Activated T-cell treated with anti-CD3 and anti-CD28 coated beads for 4 hours (primary cell): Measurements from ENCODE around the gene ZCCHC24.

Source experiments
- DNase-seq: peaks from one replicate; pipeline ENCODE4 v3.0.0-alpha.2; 2020

Gene ZCCHC24

GRCh38 chr10:79430936-79431335 is 14.5 kb downstream of the ZCCHC24 start:
- DNase-seq = no peak

DNA sequence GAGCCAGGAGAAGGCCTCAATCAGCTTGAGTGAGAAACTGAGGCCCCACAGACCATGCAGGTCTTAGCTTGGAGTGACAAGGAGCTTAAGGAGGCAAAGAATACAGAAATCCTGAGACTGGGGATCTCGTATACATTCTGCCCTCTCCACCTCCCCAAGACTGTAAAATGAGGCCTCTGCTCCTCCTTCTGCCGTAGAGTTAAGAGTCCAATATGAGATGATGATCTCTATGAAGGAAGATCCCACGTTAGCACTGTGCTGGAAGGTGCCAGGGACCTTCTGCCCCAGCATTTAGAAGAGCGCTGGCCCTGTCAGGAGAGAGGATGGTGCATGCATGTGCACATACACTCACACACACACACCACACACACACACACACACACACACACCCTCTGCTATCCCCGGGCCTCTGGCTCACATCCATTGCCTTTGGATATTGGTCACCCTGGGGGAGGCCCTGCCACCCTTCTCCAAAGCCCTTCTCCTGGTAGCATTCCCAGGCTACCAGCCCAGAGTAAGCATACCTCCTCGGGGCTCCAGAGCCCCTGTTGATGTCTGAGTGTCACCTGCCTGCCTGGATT is 15.0 kb downstream of the ZCCHC24 start:
- no peak for DNase-seq

DNA sequence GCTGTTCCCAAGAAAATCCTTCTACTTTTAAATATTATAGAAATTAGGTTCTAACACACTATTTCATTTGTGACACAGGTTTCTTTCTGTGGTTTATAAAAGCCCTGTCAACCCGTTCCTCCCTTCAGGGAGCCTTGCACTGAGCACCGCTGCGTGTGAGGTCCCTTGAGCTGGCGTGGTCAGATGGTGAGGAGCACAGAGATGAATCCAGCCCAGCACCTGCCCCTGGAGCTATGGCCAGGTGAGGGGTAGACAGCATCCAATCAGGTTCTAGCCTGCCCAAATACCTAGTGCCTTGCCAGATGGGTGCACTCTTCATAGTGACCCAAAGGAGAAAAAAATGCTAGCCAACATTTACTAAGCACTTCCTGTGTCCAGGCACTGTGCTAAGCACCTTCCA is 15.7 kb downstream of the ZCCHC24 start:
- DNase-seq = no peak

DNA sequence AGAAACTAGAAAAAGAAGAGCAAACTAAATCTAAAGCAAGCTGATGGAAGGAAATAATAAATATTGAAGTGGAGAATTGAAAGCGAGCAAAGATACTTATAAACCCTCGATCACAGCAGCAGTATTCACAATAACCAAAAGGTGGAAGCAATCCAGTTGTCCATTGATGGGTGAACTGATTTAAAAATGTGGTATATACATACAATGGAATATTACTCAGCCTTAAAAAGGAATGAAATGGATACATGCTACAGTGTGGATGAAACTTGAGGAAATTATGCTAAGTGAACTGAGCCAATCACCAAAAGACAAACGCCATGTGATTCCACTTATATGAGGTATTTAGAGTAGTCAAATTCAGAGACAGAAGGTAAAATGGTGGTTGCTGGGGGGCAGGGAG is 17.5 kb downstream of the ZCCHC24 start:
- no peak for DNase-seq

DNA sequence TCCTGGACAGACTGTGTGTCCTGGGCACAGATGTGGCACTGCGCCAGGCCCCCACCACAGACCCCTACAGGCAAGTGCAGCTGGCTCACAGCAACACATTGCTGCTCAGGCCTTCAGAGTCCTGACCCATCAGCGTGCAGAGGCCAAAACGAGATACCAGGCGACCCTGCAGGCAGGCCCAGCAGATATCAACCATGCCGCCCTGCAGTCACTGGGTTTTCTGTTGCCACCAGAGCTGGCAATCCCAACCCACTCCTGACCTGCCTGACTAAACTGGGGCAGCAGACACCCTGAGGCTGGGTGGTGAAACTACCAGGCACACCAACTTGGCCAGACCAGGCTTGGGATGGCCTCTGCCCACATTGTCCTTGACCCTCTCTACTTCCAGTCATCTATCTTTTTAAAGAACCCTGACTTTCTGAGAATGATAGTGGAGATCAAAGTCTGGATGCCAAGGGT is 20.3 kb downstream of the ZCCHC24 start:
- no peak for DNase-seq

DNA sequence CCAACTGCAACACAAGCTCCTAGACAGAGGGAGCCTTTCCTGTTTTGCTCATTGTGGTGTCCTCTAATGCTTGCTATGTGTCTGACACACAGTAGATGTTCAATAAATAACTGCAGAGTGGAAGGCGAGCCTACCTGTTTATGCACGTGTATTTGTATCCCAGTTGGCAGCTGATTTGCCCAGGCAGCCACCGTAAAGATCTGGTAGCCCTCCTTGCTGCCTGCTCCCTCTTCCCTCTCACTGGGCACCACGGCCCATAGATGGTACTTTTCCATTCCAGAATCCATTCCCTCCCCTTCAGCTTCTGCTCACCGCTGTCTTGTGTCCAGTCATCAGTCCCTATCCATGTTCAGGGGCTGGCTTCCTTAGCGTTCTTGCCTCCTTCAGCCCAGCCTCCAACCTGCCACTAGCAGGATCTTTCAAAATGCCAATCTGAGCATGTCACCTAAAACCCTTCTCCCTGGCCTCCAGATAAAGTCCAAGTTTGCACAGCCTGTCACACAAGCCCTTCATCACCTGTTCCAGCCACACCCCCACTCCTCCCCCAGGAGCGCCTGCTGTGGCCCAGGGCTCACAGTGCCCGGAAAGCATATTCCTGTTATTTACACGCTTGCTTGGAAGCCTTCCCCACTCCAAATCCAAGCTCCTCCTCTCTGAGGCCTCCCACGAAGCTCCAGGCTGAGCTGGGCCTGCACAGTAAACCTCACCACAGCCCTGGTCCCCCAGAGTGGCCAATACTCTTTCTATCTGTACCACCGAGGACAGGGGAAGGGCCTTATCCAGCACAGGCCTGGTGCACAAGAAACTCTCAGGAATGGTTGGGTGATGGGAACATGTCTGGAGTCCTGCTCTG is 21.0 kb downstream of the ZCCHC24 start:
- DNase-seq = no peak

DNA sequence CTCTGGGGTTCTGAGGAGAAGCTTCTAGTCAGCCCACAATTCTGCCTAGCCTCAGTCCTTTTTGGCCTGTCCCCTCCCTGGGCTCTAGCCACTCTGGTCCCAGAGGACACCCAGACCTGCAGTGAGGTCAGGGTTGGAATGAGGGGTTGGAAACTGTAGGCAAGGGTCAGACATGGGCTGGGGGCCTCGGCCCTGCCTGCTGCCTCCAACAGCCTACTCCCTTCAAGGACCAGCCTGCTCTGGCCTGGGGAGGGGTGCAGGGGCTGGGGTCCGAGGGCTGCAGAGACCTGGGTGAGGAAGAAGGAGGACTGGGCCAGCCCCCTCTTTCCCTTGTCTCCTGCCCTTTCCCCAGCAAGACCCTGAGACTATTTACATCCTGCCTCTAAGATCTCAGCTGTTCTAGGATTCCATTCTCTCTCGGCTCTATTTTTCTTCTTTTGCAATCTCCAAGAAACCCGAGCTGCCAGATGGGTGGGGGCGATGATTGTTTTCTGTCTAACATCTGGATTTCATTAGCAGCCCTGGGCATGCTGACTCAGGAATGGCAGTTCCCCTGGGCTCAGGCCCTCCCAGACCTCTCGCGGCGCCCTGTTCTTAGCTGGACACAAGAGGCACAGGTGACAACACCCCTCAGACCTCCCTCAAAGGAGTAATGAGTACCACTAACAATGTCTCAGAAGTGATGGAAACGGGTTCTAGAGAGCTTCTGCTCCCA is 23.1 kb downstream of the ZCCHC24 start:
- no peak for DNase-seq

DNA sequence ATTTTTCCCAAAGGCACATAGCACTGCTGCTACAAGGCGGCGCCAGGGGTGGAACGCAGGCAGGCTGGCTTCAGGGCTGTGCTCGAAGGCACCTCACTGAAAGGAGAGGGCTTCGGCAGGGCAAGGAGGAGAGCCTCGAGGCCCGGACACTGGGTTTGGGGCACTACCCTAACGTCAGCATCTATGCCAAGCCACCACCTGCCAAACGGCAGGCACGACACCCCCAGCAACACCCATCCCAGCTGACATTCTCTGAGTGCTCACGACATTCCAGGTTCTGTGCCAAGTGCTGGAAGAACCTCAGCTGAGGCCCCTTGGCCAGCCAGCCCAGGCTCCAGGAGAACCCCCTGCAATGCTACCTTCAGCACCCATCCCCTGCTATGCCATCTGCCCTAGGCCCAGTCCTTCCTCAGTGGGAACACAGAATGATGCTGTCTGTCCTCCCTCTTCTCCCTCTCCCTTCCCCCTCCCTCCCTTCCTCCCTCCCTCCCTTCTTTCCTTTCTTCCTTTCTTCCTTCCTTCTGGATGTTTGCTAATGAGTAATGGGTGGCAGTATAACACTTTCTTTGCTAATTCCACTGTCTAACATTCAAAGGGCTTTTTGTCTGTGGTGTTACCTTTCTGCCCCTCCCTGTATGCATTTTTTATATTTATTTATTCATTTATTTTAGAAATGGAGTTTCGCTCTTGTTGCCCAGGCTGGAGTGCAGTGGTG is 24.3 kb downstream of the ZCCHC24 start:
- DNase-seq = no peak

DNA sequence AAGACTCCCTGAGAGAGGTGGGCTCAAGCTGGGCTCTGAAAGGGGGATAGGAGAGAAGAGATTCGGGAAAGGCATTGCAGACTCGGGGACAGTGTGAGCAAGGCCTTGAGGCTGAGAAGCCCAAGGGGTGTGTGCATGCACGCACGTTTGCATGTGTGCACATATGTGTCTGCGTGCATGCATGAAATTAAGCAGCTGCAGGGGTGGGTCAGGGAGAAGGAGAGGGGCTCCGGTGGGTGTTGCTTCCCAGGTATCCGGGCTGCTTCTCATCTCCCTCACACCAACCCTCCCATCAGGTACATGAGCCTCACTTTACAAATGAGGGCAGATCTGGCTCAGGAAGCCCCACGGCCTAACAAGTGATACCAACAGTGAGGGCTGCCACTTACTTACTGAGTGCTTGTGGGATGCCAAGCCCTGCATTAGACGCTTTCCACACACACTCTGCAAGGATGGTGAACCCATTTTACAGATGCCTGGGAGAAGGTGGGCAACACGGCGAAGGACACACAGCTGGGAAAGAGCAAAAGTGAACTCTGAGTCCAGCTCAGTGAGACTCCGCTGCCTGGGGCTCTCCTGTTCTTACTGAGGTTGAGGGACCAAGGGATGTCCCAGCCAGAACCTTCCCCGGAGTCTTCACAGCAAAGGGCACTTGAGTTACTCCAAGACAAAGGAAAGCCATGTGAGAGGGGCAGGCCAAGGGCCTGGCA is 26.4 kb downstream of the ZCCHC24 start:
- no peak for DNase-seq

- no peak for DNase-seq
Measured at GRCh38 chr10:79418274-79418673, 27.1 kb downstream of the ZCCHC24 start.

DNA sequence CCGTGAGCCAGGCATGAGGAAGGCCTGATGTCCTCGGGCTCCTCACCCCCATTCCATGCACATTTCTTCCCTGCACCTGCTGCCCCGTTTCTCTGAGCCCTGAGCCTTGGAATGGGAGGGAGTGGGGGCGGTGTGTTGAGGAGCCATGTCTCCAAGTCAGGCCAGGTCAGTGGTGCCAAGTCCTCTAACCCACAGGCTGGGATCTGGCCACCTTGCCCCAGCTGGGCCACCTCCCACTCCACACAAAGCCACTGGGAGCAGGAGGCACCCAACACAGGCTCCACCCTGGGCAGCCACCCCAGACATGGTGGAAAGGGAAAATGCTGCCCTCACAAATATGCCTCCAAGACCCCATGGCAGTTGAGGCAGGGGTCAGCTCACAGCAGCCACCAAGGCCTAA is 27.7 kb downstream of the ZCCHC24 start:
- no peak for DNase-seq

GRCh38 chr10:79417266-79417665 is 28.2 kb downstream of the ZCCHC24 start:
- DNase-seq = no peak

DNA sequence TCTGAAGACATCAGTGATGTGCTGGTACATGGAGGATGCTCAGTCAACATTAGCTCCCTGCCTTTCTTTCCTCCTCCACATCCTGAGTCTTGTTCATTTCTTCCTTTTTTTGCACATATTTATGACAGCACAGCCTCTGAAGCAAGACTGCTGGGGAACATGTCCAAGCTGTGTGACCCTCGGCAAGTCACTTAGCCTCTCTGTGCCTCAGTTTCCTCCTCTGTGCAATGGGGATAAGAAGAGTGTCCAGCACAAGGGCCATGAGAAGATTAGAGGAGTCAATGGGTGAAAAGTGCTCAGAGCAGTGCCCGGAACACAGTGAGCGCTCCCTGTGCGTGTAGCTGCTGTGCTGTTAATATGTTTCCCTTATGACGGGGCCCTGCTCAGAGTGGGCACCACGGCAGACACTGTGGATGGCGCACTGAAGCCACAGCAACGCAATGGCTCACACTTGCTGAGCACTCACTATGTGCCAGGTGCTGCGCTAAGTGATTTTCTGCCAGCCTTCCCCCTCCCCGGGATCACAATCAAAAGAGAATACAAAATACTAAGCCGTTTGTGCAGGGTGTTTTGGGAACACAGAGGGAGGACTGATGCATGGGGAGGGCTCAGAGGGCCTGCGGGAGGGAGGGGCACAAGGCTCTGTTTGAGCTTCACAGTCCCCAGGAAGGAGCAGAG is 28.7 kb downstream of the ZCCHC24 start:
- no peak for DNase-seq

- no peak for DNase-seq
Measured at GRCh38 chr10:79415736-79416577, 29.5 kb downstream of the ZCCHC24 start.

DNA sequence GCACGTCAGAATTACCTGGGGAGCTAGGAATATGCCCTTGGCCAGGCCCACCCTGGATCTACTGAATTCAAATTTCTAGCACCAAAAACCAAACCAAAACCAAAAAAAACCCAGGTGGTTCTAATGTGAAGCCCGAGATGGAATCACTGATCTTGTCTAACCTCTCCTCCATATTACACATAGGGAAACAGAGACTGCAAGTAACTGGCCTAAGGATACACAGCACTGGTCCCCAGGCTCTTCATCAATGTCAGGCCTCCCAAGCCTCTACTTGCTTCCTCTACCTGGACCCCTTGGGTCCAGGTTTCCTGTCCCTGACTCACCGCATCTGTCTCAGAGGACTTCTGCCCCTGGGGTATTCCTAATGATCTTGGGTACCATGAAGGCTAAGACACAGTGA is 30.7 kb downstream of the ZCCHC24 start:
- no peak for DNase-seq

GRCh38 chr10:79413196-79413595 is 32.2 kb downstream of the ZCCHC24 start:
- no peak for DNase-seq

DNA sequence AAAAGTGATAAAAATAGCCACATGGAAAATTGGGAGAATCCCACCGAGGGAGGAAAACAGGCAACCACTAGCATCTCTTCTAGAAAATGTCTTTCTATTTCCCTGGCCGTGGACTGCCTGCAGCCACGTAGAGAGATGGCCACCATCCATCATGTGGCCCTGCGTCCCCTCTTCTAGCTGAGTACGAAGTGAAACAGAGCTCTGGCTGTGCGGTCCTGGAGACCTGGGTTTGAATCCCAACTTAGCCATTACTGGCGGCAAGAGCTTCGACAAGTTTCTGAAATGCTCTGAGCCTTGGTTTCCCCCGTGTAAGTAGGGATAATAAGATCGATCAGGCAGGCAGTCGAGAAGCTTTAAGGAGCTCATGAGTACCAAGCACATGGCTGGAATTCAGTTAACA is 32.9 kb downstream of the ZCCHC24 start:
- DNase-seq = no peak

GRCh38 chr10:79411546-79412495 is 33.6 kb downstream of the ZCCHC24 start:
- DNase-seq = no peak

DNA sequence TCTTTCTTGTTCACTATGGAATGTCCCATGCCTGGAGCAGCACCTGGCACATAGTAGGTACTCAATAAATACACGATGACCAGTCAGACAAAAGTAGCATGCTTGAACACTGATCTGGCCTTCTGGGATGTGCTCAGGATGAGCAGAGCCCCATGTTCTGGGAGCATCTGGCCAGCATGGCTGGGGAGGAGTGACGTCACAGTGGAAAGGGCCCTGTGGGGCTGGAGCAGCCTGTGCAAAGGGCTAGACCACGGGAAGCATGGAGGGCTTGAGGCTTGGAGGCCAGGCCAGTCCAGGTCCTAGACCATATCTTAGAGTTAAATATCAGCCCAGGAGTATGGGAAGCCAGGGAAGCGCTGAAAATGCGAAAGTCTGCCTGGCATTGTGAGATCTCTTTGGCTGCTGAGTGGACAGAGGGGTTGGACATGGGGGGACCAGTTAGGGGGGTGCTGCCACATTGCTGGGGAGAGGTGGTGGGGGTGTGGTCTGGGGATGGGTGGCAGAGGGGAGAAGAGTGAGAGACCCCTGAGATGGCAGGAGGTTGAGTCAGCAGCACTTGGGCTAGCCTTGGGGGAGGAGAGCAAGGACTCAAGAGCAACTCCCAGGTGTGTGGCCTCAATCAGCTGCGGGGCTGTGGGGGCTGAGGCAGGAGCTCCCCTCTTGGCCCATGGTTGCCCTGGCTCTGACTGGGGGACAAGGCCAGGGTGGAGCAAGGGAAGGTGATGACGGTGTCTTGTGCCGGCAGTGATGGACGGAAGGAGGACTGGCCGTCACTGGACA is 34.9 kb downstream of the ZCCHC24 start:
- DNase-seq = no peak
